ENCODE measurements around the gene CA5A.
"Not testable (repeated sequence)": the region's sequence is repeated elsewhere in the genome, so short reads cannot be mapped to it uniquely, and the experiment has no call there.

The CA5A gene

DNA sequence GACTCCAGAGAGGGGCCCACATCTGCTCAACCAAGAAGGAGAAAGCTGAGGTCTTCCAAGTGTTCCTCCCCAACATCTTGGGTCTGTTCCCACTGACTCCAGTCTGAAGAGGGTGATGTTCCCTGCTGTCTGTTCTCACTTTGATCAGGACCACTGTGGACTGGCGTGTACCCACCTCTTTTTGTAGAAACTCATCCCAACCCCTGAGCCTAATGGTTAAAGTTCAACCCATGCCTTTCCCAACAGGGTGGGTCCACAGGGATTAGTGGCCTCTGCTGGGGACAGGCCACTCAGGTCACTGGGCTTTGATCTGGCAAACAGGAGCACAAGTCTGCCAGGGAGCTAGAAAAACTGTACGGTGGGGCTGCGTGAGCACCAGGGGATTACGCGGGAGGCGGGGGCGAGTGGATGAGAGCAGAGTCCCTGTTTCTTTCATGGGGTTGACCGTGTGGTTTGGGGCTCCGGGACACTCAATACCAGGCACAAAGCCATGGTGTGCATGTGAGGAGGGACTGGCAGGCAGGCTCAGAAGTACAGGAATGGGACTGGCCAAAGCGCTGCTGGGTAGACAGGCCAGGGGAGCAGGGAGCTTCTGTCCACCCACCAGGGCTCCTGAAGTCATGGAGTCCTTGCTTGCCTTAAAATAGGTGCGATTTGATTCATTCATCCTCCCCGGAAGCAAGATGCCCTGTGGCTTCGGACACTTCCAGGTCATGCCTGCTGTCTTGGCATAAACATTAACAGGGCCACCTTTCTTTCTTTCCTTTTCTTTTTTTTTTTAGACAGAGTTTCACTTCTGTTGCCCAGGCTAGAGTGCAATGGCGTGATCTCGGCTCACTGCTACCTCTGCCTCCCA lies at the start of gene CA5A:
Gene CA5A (minus strand): TSS at position 155 of the 856 bp plus-strand sequence. CDS start 79 bp downstream, at position 76.
- no peak for DNase-seq

DNA sequence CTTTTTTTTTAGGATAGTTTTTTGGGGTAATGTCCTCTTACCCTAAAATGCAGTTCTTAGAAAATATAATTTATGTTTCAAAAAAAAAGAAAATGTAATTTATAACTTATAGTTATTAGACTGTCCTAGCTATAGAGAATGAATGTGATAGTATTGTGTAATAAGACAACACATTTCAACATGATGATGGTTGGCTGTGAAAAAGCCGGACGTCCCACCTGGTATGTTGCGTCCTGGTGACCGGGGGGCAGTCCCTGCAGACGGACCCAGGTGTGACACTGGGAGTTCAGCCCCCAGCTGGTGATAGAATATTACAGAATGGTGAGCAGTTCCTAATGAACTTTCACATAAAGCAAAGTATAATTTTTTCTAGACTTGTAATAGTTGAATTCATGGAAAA lies 49.2 kb upstream of the CA5A start:
- DNase-seq = not testable (repeated sequence)

DNA sequence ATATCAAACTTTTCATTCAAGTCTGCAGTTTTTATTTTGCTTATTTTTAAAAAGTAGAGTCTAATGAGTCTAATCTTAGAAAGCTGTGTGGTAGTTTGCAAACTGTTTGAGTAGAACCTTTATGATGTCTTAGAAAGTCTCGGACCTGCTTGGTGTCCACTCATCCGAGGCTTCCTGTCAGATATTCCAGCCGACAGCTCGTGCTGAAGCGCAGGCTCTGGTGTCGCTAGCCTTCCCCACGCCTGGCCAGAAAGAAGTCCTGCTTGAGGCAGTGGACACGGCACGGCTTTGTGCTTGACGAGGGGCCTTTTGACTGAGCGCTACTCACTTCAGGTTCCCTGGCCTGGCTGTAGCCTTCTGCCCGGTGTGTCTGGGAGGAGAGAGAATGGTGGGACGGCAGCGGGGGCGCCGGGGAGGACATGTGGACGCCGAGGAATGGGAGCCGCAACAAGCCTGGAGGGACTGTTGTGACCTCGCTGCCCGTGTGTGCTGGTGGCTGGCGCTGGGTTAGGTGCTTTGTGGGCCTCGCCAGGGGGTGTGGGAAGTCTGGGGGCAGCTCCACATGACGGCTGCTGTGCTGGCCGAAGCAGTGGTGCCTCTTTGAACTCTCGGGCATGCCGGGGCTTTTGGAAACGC lies 48.4 kb upstream of the CA5A start:
- DNase-seq = no peak

- not testable (repeated sequence) for DNase-seq
These were observed 47.9 kb upstream of the CA5A start for GRCh38 chr16:87984180-87984579.

- DNase-seq = not testable (repeated sequence)
These were observed 47.4 kb upstream of the CA5A start for GRCh38 chr16:87983737-87984097.

- peak in 1 of 2 experiments; percentile 9 for DNase-seq
These were observed 46.9 kb upstream of the CA5A start for GRCh38 chr16:87983072-87983736.

DNA sequence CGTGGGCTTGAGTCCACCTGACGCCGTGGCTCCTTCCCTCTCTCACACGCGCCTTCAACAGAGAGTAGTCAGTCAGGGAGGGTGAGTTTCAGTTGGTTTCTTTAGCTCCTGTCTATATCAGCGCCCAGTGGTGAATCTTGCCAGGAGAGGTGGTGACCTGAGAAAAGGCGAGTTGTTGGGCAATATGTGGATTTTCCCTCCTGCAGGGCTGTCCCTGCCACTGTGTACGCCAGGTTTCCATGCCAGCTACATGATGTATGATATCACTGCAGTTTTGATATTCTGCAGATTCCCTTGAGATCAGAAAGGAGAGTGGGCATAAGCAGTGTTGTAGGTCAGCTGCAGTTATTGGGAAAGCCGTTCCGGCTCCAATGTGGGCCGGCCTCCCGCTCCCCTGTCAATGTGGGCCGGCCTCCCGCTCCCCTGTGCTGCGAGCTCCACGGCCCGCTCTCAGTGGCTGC lies 46.3 kb upstream of the CA5A start:
- DNase-seq = no peak

DNA sequence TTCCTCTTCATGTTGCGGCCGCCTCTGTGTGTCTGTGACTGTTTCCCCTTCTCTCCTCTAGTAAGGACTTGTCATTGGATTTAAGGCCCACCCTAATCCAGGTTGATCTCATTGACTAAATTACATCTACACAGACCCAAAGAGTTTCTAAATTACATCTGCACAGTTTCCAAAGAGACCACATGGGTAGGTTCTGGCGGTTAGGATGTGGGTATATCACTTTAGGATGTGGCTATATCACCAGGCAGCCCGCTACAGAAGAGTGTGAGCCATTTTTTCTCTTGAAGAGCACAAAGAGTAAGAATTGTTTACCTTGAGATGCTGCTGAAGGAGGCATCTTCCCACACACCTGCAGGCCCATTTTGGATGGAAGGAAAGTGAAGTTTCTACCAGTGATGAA lies 45.0 kb upstream of the CA5A start:
- not testable (repeated sequence) for DNase-seq

DNA sequence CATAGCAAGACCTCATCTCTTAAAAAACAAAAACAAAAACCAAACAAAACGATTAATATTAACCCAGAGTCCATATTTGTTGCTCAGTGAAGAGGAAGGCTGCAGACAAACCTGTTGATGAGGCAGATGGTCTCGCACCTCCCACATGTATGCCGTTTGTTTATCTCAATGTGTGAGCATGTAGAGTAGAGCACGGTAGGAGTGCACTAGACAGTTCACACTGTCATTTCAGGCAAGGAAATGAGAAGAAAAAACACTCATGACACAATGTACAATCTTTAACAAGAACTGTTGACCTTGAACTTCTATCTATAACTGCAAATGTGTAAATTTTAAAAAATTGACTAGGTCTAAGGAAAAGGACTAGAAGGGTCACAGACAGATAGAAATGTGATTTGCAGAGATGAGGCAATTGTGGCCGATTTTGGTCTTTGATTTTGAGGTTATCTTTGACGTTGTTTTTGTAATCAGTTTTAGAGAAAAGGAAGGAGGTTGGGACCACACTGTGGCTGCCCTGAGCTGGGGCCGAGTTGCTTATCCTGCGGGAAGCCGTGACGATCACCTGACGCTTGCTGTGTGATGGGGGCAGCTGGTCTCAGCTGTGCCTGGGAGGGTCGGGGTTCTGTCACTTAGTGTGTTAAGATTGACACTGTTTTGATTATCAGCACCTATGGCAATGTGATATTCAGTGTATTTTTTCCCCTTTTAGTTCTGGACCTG lies 43.7 kb upstream of the CA5A start:
- DNase-seq = not testable (repeated sequence)

GRCh38 chr16:87979352-87979751 lies 43.0 kb upstream of the CA5A start:
- DNase-seq = no peak

GRCh38 chr16:87978127-87978526 lies 41.8 kb upstream of the CA5A start:
- no peak for DNase-seq

DNA sequence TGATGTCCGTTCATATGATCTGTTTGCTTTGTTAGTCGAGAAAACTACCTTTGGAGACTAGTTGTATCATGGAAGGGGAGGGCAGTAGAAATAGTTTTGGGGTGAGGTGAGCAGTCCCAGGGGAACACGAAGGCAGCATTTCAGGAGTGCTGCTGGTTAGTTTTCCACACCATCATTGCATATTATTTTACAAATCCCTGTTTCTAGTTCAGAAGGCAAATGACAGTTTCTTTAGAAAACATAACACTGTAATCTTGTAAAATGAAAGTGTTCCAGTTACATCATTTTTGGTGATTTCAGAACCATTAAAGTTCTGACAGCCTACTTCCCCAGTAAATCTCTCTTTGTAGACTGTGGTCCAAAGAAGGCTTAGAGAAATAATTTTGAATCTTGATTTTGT lies 40.3 kb upstream of the CA5A start:
- DNase-seq = no peak

GRCh38 chr16:87974178-87974577 lies 37.8 kb upstream of the CA5A start:
- DNase-seq = no peak

GRCh38 chr16:87973717-87974116 lies 37.4 kb upstream of the CA5A start:
- no peak for DNase-seq

- no peak for DNase-seq
These were observed 35.6 kb upstream of the CA5A start for GRCh38 chr16:87971933-87972332.

DNA sequence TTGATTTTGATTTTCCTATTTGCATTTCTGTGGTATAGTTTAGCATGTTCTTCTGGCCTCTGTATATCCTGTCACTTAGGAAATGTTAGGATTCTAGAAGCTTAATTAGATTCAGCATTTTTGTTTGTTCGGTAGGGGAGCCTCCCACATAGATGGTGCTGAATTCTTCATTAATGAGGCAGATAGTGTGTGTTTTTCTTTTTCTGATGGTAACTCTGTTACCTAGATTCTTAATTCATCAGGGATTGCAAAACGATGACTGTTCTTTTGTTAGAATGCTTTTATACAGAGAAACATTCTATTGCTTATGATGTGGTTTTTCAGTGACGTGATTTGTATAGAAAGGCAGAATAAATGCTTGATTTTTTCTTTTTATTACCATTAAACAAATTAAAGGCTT lies 33.9 kb upstream of the CA5A start:
- DNase-seq = no peak

DNA sequence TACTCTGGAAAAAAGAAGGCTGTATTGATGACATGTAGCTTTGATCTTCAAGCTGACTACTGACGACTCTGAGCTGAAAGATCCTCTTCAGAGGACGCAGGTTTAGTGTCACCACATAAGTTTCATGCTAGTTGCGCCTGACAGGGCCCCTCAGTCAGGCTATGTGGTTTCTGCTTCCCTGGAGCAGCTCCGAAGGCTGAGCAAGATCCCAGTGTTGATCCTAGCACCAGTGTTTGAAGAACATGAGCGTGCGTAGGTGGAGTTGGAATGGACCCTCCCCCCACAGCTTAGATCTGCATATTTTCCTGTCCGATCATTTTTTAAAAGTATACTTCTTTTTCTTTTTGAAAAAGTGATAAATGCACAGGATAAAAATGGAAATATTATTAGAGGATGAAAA lies 32.2 kb upstream of the CA5A start:
- DNase-seq = no peak

- no peak for DNase-seq
These were observed 30.4 kb upstream of the CA5A start for GRCh38 chr16:87966685-87967185.

- no peak for DNase-seq
These were observed 29.8 kb upstream of the CA5A start for GRCh38 chr16:87966064-87966645.

GRCh38 chr16:87965417-87965816 lies 29.1 kb upstream of the CA5A start:
- DNase-seq = no peak

DNA sequence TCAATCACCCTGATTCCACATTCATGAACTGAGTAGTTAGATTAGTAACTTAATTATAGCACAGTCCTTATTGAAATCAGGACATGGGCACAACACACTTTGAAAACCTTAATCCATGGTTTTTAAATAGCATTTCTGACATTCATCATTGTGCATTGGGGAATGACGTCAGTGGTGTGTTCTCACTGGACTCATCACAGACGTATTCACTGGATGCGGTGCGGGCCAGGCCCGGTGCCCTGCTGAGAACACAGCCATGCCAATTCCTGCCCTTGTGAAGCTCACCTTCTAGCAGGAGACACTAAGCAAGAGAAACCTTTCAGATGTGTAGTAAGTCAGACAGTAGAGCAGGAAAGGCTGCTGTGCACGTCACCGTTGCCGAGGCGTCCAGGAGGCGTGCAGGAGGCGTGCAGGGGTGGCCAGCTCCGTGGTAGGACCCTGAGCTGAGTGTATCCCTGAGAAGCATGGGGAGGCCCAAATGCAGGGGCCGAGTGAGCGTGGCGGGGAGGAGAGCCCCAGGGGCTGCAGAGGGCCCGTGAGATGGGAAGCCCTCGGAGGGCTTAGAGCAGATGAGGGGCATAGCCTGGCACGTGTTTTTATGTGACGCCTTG lies 27.8 kb upstream of the CA5A start:
- DNase-seq = no peak

- no peak for DNase-seq
These were observed 27.1 kb upstream of the CA5A start for GRCh38 chr16:87963400-87963799.

Data from NCI-H2081 (cell line).